ENCODE measurements around the gene DNAJB5.
A peak's percentile ranks its signal among the peaks of the same experiment; 100 is the strongest.

Gene DNAJB5

DNA sequence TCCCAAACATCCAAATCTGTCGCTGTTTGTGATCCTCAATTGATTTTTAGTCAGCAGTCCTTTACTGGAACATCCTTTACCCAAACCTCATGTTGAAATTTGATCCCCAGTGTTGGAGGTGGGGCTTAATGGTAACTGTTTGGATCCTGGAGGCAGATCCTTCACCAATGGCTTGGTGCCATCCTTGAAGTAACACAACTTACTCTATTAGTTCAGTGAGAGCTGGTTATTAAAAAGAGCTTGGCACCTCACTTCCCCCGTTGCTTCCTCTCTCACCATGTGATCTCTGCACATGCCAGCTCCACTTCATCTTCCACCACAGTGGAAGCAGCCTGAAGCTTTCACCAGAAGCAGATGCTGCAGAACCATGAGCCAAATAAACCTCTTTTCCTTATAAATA lies 40.3 kb downstream of the DNAJB5 start:
- H3K9ac ChIP-seq (ENCODE audit: low read depth, low read length) = no peak overlapping the region
- no peaks in the 10 kb centered on the region for H3K36me3 ChIP-seq (ENCODE audit: control insufficient read depth, insufficient read depth, low read length)
- H3K9me3 ChIP-seq (ENCODE audit: control insufficient read depth, insufficient read depth, low read length) = peaks cover 12% of the 10 kb centered on the region
- H3K27me3 ChIP-seq (ENCODE audit: control insufficient read depth, insufficient read depth, low read length) = no peaks in the 10 kb centered on the region
- no peak overlapping the region for H3K4me3 ChIP-seq (ENCODE audit: low read depth, low read length)
- peaks cover 7% of the 10 kb centered on the region; the same call in 1 of the 2 replicates for H3K4me1 ChIP-seq (ENCODE audit: control insufficient read depth, insufficient read depth, low read length)
- no peak overlapping the region for H3K27ac ChIP-seq (ENCODE audit: low read depth, low read length)

- Histone ChIP-seq H3K36me3 (ENCODE audit: control insufficient read depth, insufficient read depth, low read length) (no peaks in the 10 kb centered on the region), H3K27ac (ENCODE audit: low read depth, low read length) (no peak overlapping the region), H3K4me1 (ENCODE audit: control insufficient read depth, insufficient read depth, low read length) (no peaks in the 10 kb centered on the region), H3K4me3 (ENCODE audit: low read depth, low read length) (no peak overlapping the region), H3K9me3 (ENCODE audit: control insufficient read depth, insufficient read depth, low read length) (peaks cover 12% of the 10 kb centered on the region), H3K27me3 (ENCODE audit: control insufficient read depth, insufficient read depth, low read length) (no peaks in the 10 kb centered on the region), H3K9ac (ENCODE audit: low read depth, low read length) (no peak overlapping the region)
Observed at GRCh38 chr9:35033101-35033500, 43.6 kb downstream of the DNAJB5 start.

- Histone ChIP-seq H3K9ac (ENCODE audit: low read depth, low read length) (no peak overlapping the region), H3K27me3 (ENCODE audit: control insufficient read depth, insufficient read depth, low read length) (no peaks in the 10 kb centered on the region), H3K27ac (ENCODE audit: low read depth, low read length) (no peak overlapping the region), H3K36me3 (ENCODE audit: control insufficient read depth, insufficient read depth, low read length) (no peaks in the 10 kb centered on the region), H3K4me1 (ENCODE audit: control insufficient read depth, insufficient read depth, low read length) (no peaks in the 10 kb centered on the region), H3K9me3 (ENCODE audit: control insufficient read depth, insufficient read depth, low read length) (no peaks in the 10 kb centered on the region), H3K4me3 (ENCODE audit: low read depth, low read length) (no peak overlapping the region)
Observed at GRCh38 chr9:35035851-35036701, 46.5 kb downstream of the DNAJB5 start.

DNA sequence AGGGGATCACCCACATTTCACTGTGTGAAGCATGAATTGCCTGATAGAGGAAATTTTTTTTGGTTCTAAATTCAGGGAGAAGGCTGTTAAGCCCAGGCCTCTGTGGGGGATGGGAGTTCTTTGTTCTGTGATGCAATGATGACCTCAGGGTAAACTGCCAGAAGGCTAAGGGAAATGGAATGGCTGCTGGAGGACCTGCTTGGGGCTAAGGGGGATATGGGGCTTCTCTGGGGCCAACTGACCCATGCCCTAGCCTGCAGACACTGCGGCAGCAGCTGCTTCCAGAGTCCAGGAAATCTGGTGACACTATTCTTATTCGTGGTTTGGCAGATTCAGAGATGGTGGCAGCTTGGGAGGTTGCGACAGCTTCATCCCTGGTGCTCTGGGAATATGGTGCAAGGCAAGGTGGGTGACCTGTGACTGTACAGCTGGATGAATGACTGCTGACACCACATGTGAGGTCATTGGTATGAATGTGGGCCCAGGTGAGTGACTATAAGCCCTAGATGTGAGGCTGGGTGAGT lies 52.6 kb downstream of the DNAJB5 start:
- Histone ChIP-seq H3K9ac (ENCODE audit: low read depth, low read length) (no peak overlapping the region), H3K27ac (ENCODE audit: low read depth, low read length) (no peak overlapping the region), H3K4me3 (ENCODE audit: low read depth, low read length) (no peak overlapping the region), H3K36me3 (ENCODE audit: control insufficient read depth, insufficient read depth, low read length) (peaks cover 7% of the 10 kb centered on the region; the same call in 1 of the 2 replicates), H3K4me1 (ENCODE audit: control insufficient read depth, insufficient read depth, low read length) (peaks cover 9% of the 10 kb centered on the region; the same call in 1 of the 2 replicates), H3K27me3 (ENCODE audit: control insufficient read depth, insufficient read depth, low read length) (no peaks in the 10 kb centered on the region), H3K9me3 (ENCODE audit: control insufficient read depth, insufficient read depth, low read length) (no peaks in the 10 kb centered on the region)

GRCh38 chr9:35042891-35043545 lies 53.5 kb downstream of the DNAJB5 start:
- Histone ChIP-seq H3K9ac (ENCODE audit: low read depth, low read length) (no peak overlapping the region), H3K36me3 (ENCODE audit: control insufficient read depth, insufficient read depth, low read length) (peaks cover 7% of the 10 kb centered on the region; the same call in 1 of the 2 replicates), H3K27ac (ENCODE audit: low read depth, low read length) (no peak overlapping the region), H3K4me1 (ENCODE audit: control insufficient read depth, insufficient read depth, low read length) (peaks cover 9% of the 10 kb centered on the region; the same call in 1 of the 2 replicates), H3K4me3 (ENCODE audit: low read depth, low read length) (no peak overlapping the region), H3K9me3 (ENCODE audit: control insufficient read depth, insufficient read depth, low read length) (no peaks in the 10 kb centered on the region), H3K27me3 (ENCODE audit: control insufficient read depth, insufficient read depth, low read length) (no peaks in the 10 kb centered on the region)

DNA sequence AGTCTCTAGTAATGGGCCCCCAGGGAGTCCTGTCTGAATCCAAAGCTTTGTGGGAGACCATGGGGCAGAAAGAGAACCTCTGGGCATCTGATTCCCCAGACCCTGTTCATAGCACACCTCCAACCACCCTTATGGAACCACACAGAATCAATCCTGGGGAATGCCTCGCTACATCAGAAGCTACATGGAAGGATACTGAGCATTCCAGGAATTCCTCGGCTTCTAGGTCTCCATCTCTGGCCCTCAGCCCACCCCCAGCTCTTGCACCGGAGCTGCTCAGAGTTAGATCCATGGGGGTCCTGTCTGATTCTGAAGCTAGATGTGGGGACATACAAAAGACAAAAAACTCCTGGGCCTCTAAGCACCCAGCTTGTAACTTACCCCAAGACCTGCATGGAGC lies 54.5 kb downstream of the DNAJB5 start:
- H3K27ac ChIP-seq (ENCODE audit: low read depth, low read length) = peak overlapping the region; percentile 54
- H3K9me3 ChIP-seq (ENCODE audit: control insufficient read depth, insufficient read depth, low read length) = no peaks in the 10 kb centered on the region
- H3K9ac ChIP-seq (ENCODE audit: low read depth, low read length) = no peak overlapping the region
- H3K4me3 ChIP-seq (ENCODE audit: low read depth, low read length) = no peak overlapping the region
- no peaks in the 10 kb centered on the region for H3K27me3 ChIP-seq (ENCODE audit: control insufficient read depth, insufficient read depth, low read length)
- peaks cover 9% of the 10 kb centered on the region; the same call in 1 of the 2 replicates for H3K4me1 ChIP-seq (ENCODE audit: control insufficient read depth, insufficient read depth, low read length)
- H3K36me3 ChIP-seq (ENCODE audit: control insufficient read depth, insufficient read depth, low read length) = peaks cover 8% of the 10 kb centered on the region
